Ovary (tissue), 3 donors: ENCODE results near the gene CAMTA1.

Experiments used
- EP300 ChIP-seq: sonication (generic); formaldehyde crosslinking; IDR thresholded peaks from one replicate; pipeline ENCODE4 v1.6.1; 2017; ENCODE audit warnings: antibody characterized with exemption
- POLR2A ChIP-seq: fragments of 450-650 bp; IDR thresholded peaks from one replicate; pipeline ENCODE4 v1.6.1; 2017; ENCODE audit warnings: antibody characterized with exemption, mild to moderate bottlenecking, moderate library complexity
- TF ChIP-seq, protein P1 (sequence below), 3 donors: fragments of 450-650 bp in 2 of 3; fragments of 200-600 bp in 1 of 3; IDR thresholded peaks; one replicate each; pipeline versions ENCODE4 v1.5.1 to v1.8.0; 2016 to 2022; ENCODE audit warnings: antibody characterized with exemption in 3 of 3, mild to moderate bottlenecking in 1 of 3
- donor health status: DM: no; HTN: no; CAD: no.

GRCh38 chr1:6870086-6870485 lies 84.8 kb downstream of the CAMTA1 start:
- TF ChIP-seq, protein P1, sequence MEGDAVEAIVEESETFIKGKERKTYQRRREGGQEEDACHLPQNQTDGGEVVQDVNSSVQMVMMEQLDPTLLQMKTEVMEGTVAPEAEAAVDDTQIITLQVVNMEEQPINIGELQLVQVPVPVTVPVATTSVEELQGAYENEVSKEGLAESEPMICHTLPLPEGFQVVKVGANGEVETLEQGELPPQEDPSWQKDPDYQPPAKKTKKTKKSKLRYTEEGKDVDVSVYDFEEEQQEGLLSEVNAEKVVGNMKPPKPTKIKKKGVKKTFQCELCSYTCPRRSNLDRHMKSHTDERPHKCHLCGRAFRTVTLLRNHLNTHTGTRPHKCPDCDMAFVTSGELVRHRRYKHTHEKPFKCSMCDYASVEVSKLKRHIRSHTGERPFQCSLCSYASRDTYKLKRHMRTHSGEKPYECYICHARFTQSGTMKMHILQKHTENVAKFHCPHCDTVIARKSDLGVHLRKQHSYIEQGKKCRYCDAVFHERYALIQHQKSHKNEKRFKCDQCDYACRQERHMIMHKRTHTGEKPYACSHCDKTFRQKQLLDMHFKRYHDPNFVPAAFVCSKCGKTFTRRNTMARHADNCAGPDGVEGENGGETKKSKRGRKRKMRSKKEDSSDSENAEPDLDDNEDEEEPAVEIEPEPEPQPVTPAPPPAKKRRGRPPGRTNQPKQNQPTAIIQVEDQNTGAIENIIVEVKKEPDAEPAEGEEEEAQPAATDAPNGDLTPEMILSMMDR (IDR thresholded peaks at IDR 0.05): no peak
- TF ChIP-seq POLR2A (no peak), EP300 (no peak)
